ENCODE measurements around the gene ZBTB8OS.

The ZBTB8OS gene

GRCh38 chr1:32659581-32659980, 9.2 kb upstream of the ZBTB8OS start:
- TF ChIP-seq CTCF (IDR thresholded peaks at IDR 0.05; ENCODE audit: low read depth, low read length), result no peak
- TF ChIP-seq EZH2phosphoT487 (IDR thresholded peaks at IDR 0.05; ENCODE audit: low read depth), result no peak
- Histone ChIP-seq H3K9ac (ENCODE audit: low read length) (no peak overlapping the region), H2AFZ (ENCODE audit: low read depth, low read length) (no peak overlapping the region), H3K79me2 (ENCODE audit: low read length) (peaks cover 71% of the 10 kb centered on the region), H4K20me1 (ENCODE audit: insufficient read depth, low read length) (peaks cover 8% of the 10 kb centered on the region; the same call in 1 of the 2 replicates), H3K9me3 (ENCODE audit: insufficient read depth, low read length) (no peaks in the 10 kb centered on the region), H3K4me3 (ENCODE audit: low read length) (no peak overlapping the region), H3K4me2 (ENCODE audit: low read length) (no peak overlapping the region), H3K4me1 (ENCODE audit: low read length) (no peaks in the 10 kb centered on the region), H3K27me3 (ENCODE audit: low read depth, low read length) (no peaks in the 10 kb centered on the region), H3K27ac (ENCODE audit: low read length) (no peak overlapping the region), H3K36me3 (replicated peaks; ENCODE audit: low read depth, low read length) (peaks cover 37% of the 10 kb centered on the region)

GRCh38 chr1:32652244-32652962, 2.1 kb upstream of the ZBTB8OS start:
- no peak for TF ChIP-seq CTCF (IDR thresholded peaks at IDR 0.05; ENCODE audit: low read depth, low read length)
- no peak for TF ChIP-seq EZH2phosphoT487 (IDR thresholded peaks at IDR 0.05; ENCODE audit: low read depth)
- Histone ChIP-seq H3K27me3 (ENCODE audit: low read depth, low read length) (no peaks in the 10 kb centered on the region), H3K79me2 (ENCODE audit: low read length) (peaks cover 89% of the 10 kb centered on the region), H3K4me1 (ENCODE audit: low read length) (peaks cover 23% of the 10 kb centered on the region), H4K20me1 (ENCODE audit: insufficient read depth, low read length) (peaks cover 11% of the 10 kb centered on the region; the same call in 1 of the 2 replicates), H2AFZ (ENCODE audit: low read depth, low read length) (no peak overlapping the region), H3K9me3 (ENCODE audit: insufficient read depth, low read length) (no peaks in the 10 kb centered on the region), H3K4me2 (ENCODE audit: low read length) (peak overlapping the region; percentile 73), H3K4me3 (ENCODE audit: low read length) (peak overlapping the region; percentile 82), H3K36me3 (replicated peaks; ENCODE audit: low read depth, low read length) (peaks cover 34% of the 10 kb centered on the region), H3K27ac (ENCODE audit: low read length) (peak overlapping the region; percentile 74), H3K9ac (ENCODE audit: low read length) (peak overlapping the region; percentile 91)

GRCh38 chr1:32651461-32652073, 1.2 kb upstream of the ZBTB8OS start:
- Histone ChIP-seq H3K4me1 (ENCODE audit: low read length) (peaks cover 23% of the 10 kb centered on the region), H3K27ac (ENCODE audit: low read length) (peak overlapping the region; percentile 74), H2AFZ (ENCODE audit: low read depth, low read length) (no peak overlapping the region), H4K20me1 (ENCODE audit: insufficient read depth, low read length) (peaks cover 11% of the 10 kb centered on the region; the same call in 1 of the 2 replicates), H3K27me3 (ENCODE audit: low read depth, low read length) (no peaks in the 10 kb centered on the region), H3K79me2 (ENCODE audit: low read length) (peaks cover 84% of the 10 kb centered on the region), H3K4me3 (ENCODE audit: low read length) (peak overlapping the region; percentile 82), H3K9ac (ENCODE audit: low read length) (peak overlapping the region; percentile 91), H3K4me2 (ENCODE audit: low read length) (peak overlapping the region; percentile 73), H3K36me3 (replicated peaks; ENCODE audit: low read depth, low read length) (peaks cover 31% of the 10 kb centered on the region), H3K9me3 (ENCODE audit: insufficient read depth, low read length) (no peaks in the 10 kb centered on the region)
- TF ChIP-seq CTCF (IDR thresholded peaks at IDR 0.05; ENCODE audit: low read depth, low read length), result no peak
- TF ChIP-seq EZH2phosphoT487 (IDR thresholded peaks at IDR 0.05; ENCODE audit: low read depth), result no peak

- peaks cover 23% of the 10 kb centered on the region for H3K4me1 ChIP-seq (ENCODE audit: low read length)
- H3K9ac ChIP-seq (ENCODE audit: low read length), result peak within 1 kb of the TSS; percentile 100
- peaks cover 11% of the 10 kb centered on the region; the same call in 1 of the 2 replicates for H4K20me1 ChIP-seq (ENCODE audit: insufficient read depth, low read length)
- TF ChIP-seq CTCF (IDR thresholded peaks at IDR 0.05; ENCODE audit: low read depth, low read length), result no peak
- no peak for TF ChIP-seq EZH2phosphoT487 (IDR thresholded peaks at IDR 0.05; ENCODE audit: low read depth)
- H3K4me3 ChIP-seq (ENCODE audit: low read length), result peak within 1 kb of the TSS; percentile 94
- peak within 1 kb of the TSS; percentile 98 for H3K27ac ChIP-seq (ENCODE audit: low read length)
- H3K79me2 ChIP-seq (ENCODE audit: low read length), result peaks cover 79% of the 10 kb centered on the region
- H3K9me3 ChIP-seq (ENCODE audit: insufficient read depth, low read length), result no peaks in the 10 kb centered on the region
- H3K4me2 ChIP-seq (ENCODE audit: low read length), result peak within 1 kb of the TSS; percentile 94
- peaks cover 31% of the 10 kb centered on the region for H3K36me3 ChIP-seq (replicated peaks; ENCODE audit: low read depth, low read length)
- H3K27me3 ChIP-seq (ENCODE audit: low read depth, low read length), result no peaks in the 10 kb centered on the region
- H2AFZ ChIP-seq (ENCODE audit: low read depth, low read length), result peak within 1 kb of the TSS; percentile 1; the same call in 1 of the 2 replicates
Observed at GRCh38 chr1:32650752-32651460, 556 bp upstream of the ZBTB8OS start, which contains the start of gene RBBP4. Gene RBBP4 (plus strand): TSS chr1:32651208. CDS start chr1:32651307, 99 bp downstream.

All from OCI-LY3 (cell line).